Endothelial cell (in vitro differentiated cells): ENCODE measurements around the gene TMEM168. TPM values are rescaled to one million over a fixed set of nuclear protein-coding genes. Genes with fewer than 3 reads are reported as not detected.

Experiments used
- DNase-seq: peaks from one replicate; pipeline ENCODE4 v3.0.0; 2021; ENCODE audit warnings: low spot score
- H3K27ac Mint-ChIP-seq: one replicate; pipeline ENCODE4 v1.8.0; 2021; ENCODE audit warnings: mixed read lengths, inconsistent platforms; ENCODE audit not compliant: unreplicated experiment
- H3K27me3 Mint-ChIP-seq: one replicate; pipeline ENCODE4 v1.8.0; 2021; ENCODE audit warnings: mild to moderate bottlenecking, moderate library complexity, mixed read lengths, inconsistent platforms; ENCODE audit not compliant: unreplicated experiment
- H3K36me3 Mint-ChIP-seq: one replicate; pipeline ENCODE4 v1.8.0; 2021; ENCODE audit warnings: mild to moderate bottlenecking, low read depth, mixed read lengths, inconsistent platforms; ENCODE audit not compliant: unreplicated experiment
- H3K4me1 Mint-ChIP-seq: one replicate; pipeline ENCODE4 v1.8.0; 2021; ENCODE audit warnings: mild to moderate bottlenecking, mixed read lengths, inconsistent platforms; ENCODE audit not compliant: unreplicated experiment
- H3K4me3 Mint-ChIP-seq: one replicate; pipeline ENCODE4 v1.8.0; 2021; ENCODE audit warnings: mild to moderate bottlenecking, mixed read lengths, inconsistent platforms; ENCODE audit not compliant: unreplicated experiment
- H3K9me3 Mint-ChIP-seq: one replicate; pipeline ENCODE4 v1.8.0; 2021; ENCODE audit warnings: mixed read lengths, inconsistent platforms; ENCODE audit not compliant: unreplicated experiment
- total RNA-seq: library from RNA; stranded (reverse); fragmentation: NEBNext Ultra II Directional; extraction: Animal tissue kit (Norgen Biotek cat#: 25700); gene quantifications from one replicate; pipeline ENCODE4 v1.2.1, GENCODE V29; 2021; ENCODE audit not compliant: unreplicated experiment
- TF ChIP-seq, protein P1 (sequence below): fragments of 200-600 bp; sonication (generic); IDR thresholded peaks from one replicate; pipeline ENCODE4 v1.5.0; 2021; ENCODE audit warnings: antibody characterized with exemption; ENCODE audit not compliant: unreplicated experiment

Gene TMEM168
- total RNA-seq, 1 donor from 2014 or later, result 11.6 TPM

DNA sequence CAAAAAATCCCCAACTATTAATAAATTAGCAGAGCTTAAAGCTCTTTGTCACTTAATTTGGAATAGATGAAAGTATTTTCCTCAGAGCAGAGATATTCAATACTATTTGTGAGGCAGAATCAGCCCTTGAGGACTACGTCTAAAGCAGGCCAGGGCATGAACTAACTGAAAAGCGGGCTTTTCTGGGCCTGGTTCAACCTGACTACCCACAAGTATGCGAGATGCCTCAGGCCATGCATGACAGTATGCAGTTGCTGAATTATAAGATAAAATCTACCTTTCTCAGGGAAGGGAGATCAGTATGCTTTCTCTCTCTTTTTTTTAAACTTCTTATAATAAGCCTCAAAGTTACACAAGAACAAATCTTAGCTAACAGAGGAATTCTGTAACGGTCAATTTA lies 20.1 kb downstream of the TMEM168 start:
- no peaks in the 10 kb centered on the region for H3K4me1 Mint-ChIP-seq
- no peak for DNase-seq
- no peaks in the 10 kb centered on the region for H3K27me3 Mint-ChIP-seq
- H3K36me3 Mint-ChIP-seq, result no peaks in the 10 kb centered on the region
- TF ChIP-seq, protein P1, sequence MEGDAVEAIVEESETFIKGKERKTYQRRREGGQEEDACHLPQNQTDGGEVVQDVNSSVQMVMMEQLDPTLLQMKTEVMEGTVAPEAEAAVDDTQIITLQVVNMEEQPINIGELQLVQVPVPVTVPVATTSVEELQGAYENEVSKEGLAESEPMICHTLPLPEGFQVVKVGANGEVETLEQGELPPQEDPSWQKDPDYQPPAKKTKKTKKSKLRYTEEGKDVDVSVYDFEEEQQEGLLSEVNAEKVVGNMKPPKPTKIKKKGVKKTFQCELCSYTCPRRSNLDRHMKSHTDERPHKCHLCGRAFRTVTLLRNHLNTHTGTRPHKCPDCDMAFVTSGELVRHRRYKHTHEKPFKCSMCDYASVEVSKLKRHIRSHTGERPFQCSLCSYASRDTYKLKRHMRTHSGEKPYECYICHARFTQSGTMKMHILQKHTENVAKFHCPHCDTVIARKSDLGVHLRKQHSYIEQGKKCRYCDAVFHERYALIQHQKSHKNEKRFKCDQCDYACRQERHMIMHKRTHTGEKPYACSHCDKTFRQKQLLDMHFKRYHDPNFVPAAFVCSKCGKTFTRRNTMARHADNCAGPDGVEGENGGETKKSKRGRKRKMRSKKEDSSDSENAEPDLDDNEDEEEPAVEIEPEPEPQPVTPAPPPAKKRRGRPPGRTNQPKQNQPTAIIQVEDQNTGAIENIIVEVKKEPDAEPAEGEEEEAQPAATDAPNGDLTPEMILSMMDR, result no peak
- H3K9me3 Mint-ChIP-seq, result no peaks in the 10 kb centered on the region
- H3K27ac Mint-ChIP-seq, result no peak overlapping the region
- H3K4me3 Mint-ChIP-seq, result no peak overlapping the region

DNA sequence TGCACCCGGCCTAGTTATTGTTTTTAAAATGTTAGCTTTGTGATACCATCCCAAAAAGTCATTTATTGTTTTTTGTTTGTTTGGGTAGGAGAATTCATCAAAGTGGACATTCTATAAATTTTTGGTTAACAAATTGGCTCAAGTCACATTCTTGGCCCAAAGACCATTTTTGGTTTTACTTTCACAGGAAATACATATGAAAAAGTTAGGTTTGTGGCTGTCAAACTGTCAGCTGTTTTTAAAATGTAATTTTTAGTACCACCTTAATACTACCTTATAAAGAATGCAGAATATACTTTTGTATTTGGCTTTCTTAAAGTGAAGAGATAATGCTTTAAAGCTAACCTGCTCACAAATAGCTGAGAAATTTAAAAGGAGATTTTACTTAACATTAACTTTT lies 25.1 kb downstream of the TMEM168 start:
- DNase-seq, result no peak
- H3K27me3 Mint-ChIP-seq, result no peaks in the 10 kb centered on the region
- TF ChIP-seq, protein P1, result no peak
- no peaks in the 10 kb centered on the region for H3K36me3 Mint-ChIP-seq
- no peaks in the 10 kb centered on the region for H3K4me1 Mint-ChIP-seq
- no peaks in the 10 kb centered on the region for H3K9me3 Mint-ChIP-seq
- no peak overlapping the region for H3K27ac Mint-ChIP-seq
- H3K4me3 Mint-ChIP-seq, result no peak overlapping the region

DNA sequence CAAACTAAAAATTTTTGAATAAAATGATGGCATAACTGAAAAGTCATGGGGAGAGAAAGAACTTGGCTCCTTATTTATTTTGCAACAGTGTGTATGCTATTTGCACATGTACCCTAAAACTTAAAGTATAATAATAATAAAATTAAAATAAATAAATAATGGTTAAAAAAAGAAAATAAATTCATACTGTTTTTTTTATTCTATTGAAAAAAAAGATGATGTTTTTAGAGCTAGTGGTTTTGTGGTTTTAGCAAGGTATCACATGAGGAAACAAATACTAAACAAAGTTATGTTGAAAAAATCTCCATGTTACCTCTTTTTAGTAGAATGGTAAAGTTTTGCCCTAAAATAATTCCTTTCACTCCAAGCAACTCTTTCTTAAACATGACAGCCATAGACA lies 26.2 kb downstream of the TMEM168 start:
- TF ChIP-seq, protein P1, result no peak
- no peak overlapping the region for H3K27ac Mint-ChIP-seq
- H3K27me3 Mint-ChIP-seq, result no peaks in the 10 kb centered on the region
- no peak for DNase-seq
- no peaks in the 10 kb centered on the region for H3K4me1 Mint-ChIP-seq
- H3K36me3 Mint-ChIP-seq, result no peaks in the 10 kb centered on the region
- H3K9me3 Mint-ChIP-seq, result no peaks in the 10 kb centered on the region
- no peak overlapping the region for H3K4me3 Mint-ChIP-seq

DNA sequence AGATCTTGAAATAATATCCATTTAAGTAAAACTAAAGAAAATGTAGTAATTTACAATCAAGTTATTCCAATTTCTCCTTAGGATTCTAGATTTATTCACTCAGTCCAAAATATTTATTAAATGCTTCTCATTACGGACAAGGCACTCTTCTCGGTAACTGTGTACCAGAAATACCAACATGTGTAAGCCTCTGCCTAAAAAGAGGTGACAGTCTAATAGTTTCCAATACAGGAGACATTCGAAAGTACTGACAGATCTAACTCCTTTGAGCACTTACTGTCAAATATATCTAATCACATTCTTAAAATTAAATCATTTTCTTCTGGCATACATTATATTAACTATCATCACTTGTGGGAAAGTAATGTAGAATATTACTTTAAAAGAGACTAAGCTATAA lies 26.9 kb downstream of the TMEM168 start:
- Mint-ChIP-seq H3K27me3 (no peaks in the 10 kb centered on the region), H3K4me3 (no peak overlapping the region), H3K27ac (no peak overlapping the region), H3K9me3 (no peaks in the 10 kb centered on the region), H3K36me3 (no peaks in the 10 kb centered on the region), H3K4me1 (no peaks in the 10 kb centered on the region)
- no peak for DNase-seq
- TF ChIP-seq, protein P1, result no peak

DNA sequence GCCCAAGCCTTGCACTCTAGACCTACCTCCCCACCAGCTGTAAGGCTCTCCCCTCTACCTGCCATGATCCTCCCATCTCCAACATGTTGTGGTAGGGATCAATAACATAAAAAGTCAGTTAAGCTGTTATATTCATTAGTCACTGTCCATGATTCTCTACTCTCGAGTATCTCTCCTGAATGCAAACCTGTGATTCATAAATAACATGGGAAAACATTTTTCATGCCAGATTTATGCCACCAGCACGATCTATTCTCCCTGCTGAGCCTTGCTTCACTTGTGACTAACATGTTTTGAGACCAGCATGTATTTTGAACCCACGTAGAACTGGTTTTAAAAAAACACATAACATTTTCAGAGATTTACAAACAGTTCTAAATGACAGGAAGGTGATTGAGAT lies 30.3 kb downstream of the TMEM168 start:
- Mint-ChIP-seq H3K9me3 (no peaks in the 10 kb centered on the region), H3K27ac (no peak overlapping the region), H3K27me3 (no peaks in the 10 kb centered on the region), H3K36me3 (no peaks in the 10 kb centered on the region), H3K4me1 (no peaks in the 10 kb centered on the region), H3K4me3 (no peak overlapping the region)
- no peak for DNase-seq
- TF ChIP-seq, protein P1, result no peak
